ENCODE measurements around the gene TNFRSF1A.

DNA sequence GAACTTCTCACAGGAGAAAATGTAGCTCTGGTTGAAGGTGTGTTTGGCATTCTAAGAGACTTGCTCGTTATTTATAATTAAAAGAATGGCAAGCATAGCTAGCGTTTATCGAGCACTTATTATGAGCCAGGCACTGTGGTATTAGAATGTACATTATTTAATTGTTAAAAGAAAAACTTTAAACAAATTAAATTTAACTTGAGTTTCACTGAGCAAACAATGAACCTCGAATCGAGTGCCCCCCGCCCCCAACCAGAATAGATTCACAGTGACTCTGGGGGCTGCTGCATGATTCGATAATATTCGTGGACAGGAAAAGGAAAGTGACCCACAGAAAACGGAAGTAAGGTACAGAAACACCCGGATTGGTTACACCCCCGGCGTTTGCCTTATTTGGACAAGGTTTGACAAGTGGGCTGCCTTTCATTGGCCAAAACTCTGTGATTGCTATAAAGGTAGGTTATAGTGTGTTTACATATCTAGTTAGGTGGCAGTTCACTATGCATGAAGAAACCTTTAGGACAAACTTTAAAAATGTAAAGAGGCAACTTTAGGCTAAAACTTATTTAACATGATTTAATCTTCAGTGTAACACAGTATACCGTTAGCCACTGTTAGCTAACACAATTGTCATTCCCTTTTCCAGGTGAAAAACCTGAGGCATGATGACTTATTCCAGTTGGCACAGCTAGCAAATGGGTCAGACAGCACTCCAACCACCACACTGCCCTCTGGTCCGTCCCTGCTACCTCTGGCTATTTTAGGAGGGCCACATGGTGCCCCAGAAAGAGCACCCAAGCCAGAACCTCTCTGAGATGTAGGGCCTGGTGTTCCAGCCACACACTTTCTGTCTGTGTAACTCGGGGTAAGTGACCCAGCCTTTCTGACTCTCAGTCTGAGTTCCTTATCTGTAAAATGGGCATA is 26.4 kb upstream of the TNFRSF1A start:
- TF ChIP-seq, protein P1, sequence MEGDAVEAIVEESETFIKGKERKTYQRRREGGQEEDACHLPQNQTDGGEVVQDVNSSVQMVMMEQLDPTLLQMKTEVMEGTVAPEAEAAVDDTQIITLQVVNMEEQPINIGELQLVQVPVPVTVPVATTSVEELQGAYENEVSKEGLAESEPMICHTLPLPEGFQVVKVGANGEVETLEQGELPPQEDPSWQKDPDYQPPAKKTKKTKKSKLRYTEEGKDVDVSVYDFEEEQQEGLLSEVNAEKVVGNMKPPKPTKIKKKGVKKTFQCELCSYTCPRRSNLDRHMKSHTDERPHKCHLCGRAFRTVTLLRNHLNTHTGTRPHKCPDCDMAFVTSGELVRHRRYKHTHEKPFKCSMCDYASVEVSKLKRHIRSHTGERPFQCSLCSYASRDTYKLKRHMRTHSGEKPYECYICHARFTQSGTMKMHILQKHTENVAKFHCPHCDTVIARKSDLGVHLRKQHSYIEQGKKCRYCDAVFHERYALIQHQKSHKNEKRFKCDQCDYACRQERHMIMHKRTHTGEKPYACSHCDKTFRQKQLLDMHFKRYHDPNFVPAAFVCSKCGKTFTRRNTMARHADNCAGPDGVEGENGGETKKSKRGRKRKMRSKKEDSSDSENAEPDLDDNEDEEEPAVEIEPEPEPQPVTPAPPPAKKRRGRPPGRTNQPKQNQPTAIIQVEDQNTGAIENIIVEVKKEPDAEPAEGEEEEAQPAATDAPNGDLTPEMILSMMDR (IDR thresholded peaks at IDR 0.05), result no peak
- TF ChIP-seq REST (IDR thresholded peaks at IDR 0.05; ENCODE audit: insufficient read depth in 1 of 2, low read depth in 2 of 2, low read length in 1 of 2) (no peak), SIN3A (IDR thresholded peaks at IDR 0.05; ENCODE audit: borderline replicate concordance, insufficient read depth, low read depth, low read length) (no peak)
